Lung (tissue), 12 donors: ENCODE data around the gene SLC7A8. TPM values are rescaled to one million over a fixed set of nuclear protein-coding genes. Genes with fewer than 3 reads are reported as not detected.
A peak's percentile ranks its signal among the peaks of the same experiment; 100 is the strongest.

Experiments used
- ATAC-seq: fragments of 200-7000 bp; cut with Tn5 transposase; one replicate; pipeline ENCODE4 v1.9.1; 2020; ENCODE audit warnings: moderate number of reproducible peaks; ENCODE audit not compliant: insufficient read depth, low FRiP score
- DNase-seq, 3 donors: peaks; one replicate each; pipeline ENCODE4 v3.0.0-alpha.2; 2013 to 2017
- H3K27ac ChIP-seq, 2 donors: one replicate each; pipeline ENCODE4 v1.5.1; 2013; ENCODE audit warnings: mild to moderate bottlenecking in 2 of 2, moderate library complexity in 2 of 2, control low read depth in 1 of 2, inconsistent platforms in 1 of 2, low read depth in 1 of 2, low read length in 1 of 2
- H3K27me3 ChIP-seq, 3 donors: one replicate each; pipeline ENCODE4 v1.5.1; 2013; ENCODE audit warnings: low read length in 2 of 3; ENCODE audit not compliant: control insufficient read depth in 3 of 3, insufficient read depth in 3 of 3
- H3K36me3 ChIP-seq, 4 donors: one replicate each; pipeline ENCODE4 v1.5.1; 2013; ENCODE audit warnings: low read length in 4 of 4, mild to moderate bottlenecking in 1 of 4, moderate library complexity in 1 of 4; ENCODE audit not compliant: control insufficient read depth in 4 of 4, insufficient read depth in 4 of 4
- H3K4me1 ChIP-seq, 5 donors: one replicate each; pipeline ENCODE4 v1.5.1; 2013; ENCODE audit warnings: low read length in 5 of 5, mild to moderate bottlenecking in 2 of 5, moderate library complexity in 1 of 5; ENCODE audit not compliant: control insufficient read depth in 5 of 5, insufficient read depth in 5 of 5
- H3K4me3 ChIP-seq: one replicate; pipeline ENCODE4 v1.5.1; 2013; ENCODE audit warnings: mild to moderate bottlenecking, control low read depth, moderate library complexity
- H3K9ac ChIP-seq, 2 donors: one replicate each; pipeline ENCODE4 v1.5.1; 2013; ENCODE audit warnings: low read length in 2 of 2, control low read depth in 1 of 2; ENCODE audit not compliant: insufficient read depth in 1 of 2
- H3K9me3 ChIP-seq, 4 donors: one replicate each; pipeline ENCODE4 v1.5.1; 2013; ENCODE audit warnings: low read length in 3 of 4, mild to moderate bottlenecking in 1 of 4, moderate library complexity in 1 of 4; ENCODE audit not compliant: control insufficient read depth in 4 of 4, insufficient read depth in 3 of 4
- WGBS, 2 donors: extraction: QIAGEN DNeasy Blood & Tissue Kit; methylation state at CpG; one replicate each; pipeline ENCODE4 v1.1.7; 2013; 5-methylcytosine and 5-hydroxymethylcytosine counted together
- polyA plus RNA-seq, 2 donors: library from polyadenylated mRNA; stranded (reverse); fragments of 200-250 nt; gene quantifications; one replicate each; pipeline ENCODE4 v1.2.1, GENCODE V29; 2013
- total RNA-seq, 2 donors: library from RNA; depleted of rRNA in 1 of 2; stranded (reverse); fragments of >200 nt in 1 of 2; gene quantifications; one replicate each; pipeline ENCODE4 v1.2.1, GENCODE V29; 2014 to 2021
- TF ChIP-seq, protein P1 (sequence below): IDR thresholded peaks from 2 replicates; pipeline ENCODE4 v1.5.1; 2012; ENCODE audit warnings: mild to moderate bottlenecking; ENCODE audit errors: control extremely low read depth, extremely low read depth
- donor health status: control.
- donor health status: control.
- donor health status: Bipolar disorder and iron deficiency.
- donor health status: healthy.
- donor health status: DM: yes; HTN: yes; CAD: no.

The SLC7A8 gene
- total and polyA plus RNA-seq, 4 donors = 28.1 to 74.0 (median 41.9) TPM

DNA sequence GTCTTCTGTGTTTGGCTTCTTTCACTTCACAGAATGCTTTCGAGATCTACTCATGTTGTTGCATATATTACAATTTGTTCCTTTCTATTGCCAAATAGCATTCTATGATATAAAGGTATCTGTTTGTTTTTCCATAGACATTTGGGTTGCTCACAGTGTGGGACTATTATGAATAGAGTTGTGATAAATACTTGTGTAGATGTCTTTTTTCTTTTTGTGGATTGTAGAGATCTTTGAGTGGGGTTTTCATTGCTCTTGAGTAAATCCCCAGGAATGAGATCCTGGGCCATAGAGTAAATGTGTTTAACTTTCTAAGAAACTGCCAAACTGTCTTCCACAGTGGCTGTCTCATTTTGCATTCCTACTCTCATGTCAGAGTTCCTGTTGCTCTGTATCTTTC is 39.5 kb downstream of the SLC7A8 start:
- Histone ChIP-seq H3K4me1 (peaks cover 0 to 6% (median 5%) of the 10 kb centered on the region in 5 donors), H3K36me3 (peaks cover 0 to 46% (median 22%) of the 10 kb centered on the region in 4 donors), H3K9me3 (no peaks in the 10 kb centered on the region), H3K4me3 (no peak overlapping the region), H3K9ac (no peak overlapping the region), H3K27ac (no peak overlapping the region), H3K27me3 (no peaks in the 10 kb centered on the region)
- WGBS, 2 donors = 85 to 92% methylated on average over 1 of the region's 1 CpG
- ATAC-seq = no peak
- DNase-seq = no peak
- TF ChIP-seq, protein P1, sequence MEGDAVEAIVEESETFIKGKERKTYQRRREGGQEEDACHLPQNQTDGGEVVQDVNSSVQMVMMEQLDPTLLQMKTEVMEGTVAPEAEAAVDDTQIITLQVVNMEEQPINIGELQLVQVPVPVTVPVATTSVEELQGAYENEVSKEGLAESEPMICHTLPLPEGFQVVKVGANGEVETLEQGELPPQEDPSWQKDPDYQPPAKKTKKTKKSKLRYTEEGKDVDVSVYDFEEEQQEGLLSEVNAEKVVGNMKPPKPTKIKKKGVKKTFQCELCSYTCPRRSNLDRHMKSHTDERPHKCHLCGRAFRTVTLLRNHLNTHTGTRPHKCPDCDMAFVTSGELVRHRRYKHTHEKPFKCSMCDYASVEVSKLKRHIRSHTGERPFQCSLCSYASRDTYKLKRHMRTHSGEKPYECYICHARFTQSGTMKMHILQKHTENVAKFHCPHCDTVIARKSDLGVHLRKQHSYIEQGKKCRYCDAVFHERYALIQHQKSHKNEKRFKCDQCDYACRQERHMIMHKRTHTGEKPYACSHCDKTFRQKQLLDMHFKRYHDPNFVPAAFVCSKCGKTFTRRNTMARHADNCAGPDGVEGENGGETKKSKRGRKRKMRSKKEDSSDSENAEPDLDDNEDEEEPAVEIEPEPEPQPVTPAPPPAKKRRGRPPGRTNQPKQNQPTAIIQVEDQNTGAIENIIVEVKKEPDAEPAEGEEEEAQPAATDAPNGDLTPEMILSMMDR = no peak

DNA sequence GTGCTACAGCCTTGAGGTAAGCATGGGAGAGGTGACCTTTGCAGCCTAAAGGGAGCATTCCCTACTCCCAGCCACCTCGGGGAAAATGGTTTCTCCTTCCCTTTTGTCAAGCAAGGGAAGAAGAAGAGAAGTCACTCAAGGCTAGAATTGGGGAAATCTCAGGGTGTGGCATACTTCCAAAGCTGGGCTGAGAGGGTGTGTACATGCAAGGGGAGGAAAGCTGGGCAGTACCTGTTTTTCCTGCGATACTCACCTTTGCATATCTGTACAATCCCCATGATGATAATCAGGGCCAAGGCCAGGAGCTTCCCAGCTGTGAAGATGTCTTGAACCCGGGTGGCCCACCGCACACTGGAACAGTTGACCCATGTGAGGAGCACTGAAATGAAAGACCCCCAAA is 40.6 kb downstream of the SLC7A8 start:
- DNase-seq (no peak), ATAC-seq (no peak)
- no peaks in the 10 kb centered on the region for H3K27me3 ChIP-seq
- H3K4me3 ChIP-seq = no peak overlapping the region
- TF ChIP-seq, protein P1 = no peak
- H3K9me3 ChIP-seq = no peaks in the 10 kb centered on the region
- H3K4me1 ChIP-seq = peaks cover 0 to 8% (median 5%) of the 10 kb centered on the region in 5 donors
- 79 to 84% methylated on average over 4 of the region's 4 CpGs for WGBS, 2 donors
- H3K36me3 ChIP-seq = peaks cover 0 to 47% (median 23%) of the 10 kb centered on the region in 4 donors
- H3K27ac ChIP-seq = peak overlapping the region in 1 of 2 donors; percentile 38
- H3K9ac ChIP-seq = no peak overlapping the region

DNA sequence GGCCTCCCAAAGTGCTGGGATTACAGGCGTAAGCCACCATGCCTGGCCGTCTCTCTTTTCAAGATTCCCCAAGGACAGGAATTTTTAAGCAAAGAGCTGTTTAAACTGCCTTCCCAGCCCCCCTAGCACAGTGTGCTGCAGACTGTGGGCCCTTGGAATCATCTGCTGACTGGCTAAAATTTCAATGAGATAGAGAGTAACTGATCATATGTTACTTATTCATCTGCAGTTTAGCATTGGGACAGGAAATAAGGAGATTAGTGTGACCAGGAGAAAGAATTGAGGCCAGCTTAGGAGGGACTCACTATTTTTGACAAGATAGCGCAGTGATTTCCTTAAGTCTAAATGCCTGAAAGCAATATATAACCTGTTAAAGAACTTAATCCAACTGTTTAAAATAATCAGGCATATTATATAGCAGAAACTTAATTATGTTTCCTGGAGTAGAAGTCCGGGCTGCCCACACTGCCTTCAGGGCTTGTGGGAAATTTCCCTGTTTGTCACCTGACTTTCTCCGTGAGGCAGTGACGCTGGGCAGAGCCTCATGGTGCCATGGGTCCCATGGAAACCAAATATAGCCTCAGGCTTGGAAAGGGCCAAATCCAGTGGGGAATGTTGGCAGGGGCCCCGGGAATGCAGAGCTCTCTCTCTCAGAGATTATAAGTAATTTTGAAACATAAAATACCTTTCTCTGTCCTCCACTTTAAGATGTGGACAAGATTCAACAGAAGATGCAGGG is 41.6 kb downstream of the SLC7A8 start:
- TF ChIP-seq, protein P1 = no peak
- Histone ChIP-seq H3K4me1 (peaks cover 0 to 8% (median 6%) of the 10 kb centered on the region in 5 donors), H3K9me3 (no peaks in the 10 kb centered on the region), H3K36me3 (peaks cover 0 to 53% (median 23%) of the 10 kb centered on the region in 4 donors), H3K27ac (peak overlapping the region in 1 of 2 donors; percentile 68), H3K4me3 (no peak overlapping the region), H3K9ac (no peak overlapping the region), H3K27me3 (no peaks in the 10 kb centered on the region)
- DNase-seq (peak in 1 of 3 donors; percentile 34), ATAC-seq (no peak)
- 65 to 79% methylated on average over 7 of the region's 7 CpGs for WGBS, 2 donors

DNA sequence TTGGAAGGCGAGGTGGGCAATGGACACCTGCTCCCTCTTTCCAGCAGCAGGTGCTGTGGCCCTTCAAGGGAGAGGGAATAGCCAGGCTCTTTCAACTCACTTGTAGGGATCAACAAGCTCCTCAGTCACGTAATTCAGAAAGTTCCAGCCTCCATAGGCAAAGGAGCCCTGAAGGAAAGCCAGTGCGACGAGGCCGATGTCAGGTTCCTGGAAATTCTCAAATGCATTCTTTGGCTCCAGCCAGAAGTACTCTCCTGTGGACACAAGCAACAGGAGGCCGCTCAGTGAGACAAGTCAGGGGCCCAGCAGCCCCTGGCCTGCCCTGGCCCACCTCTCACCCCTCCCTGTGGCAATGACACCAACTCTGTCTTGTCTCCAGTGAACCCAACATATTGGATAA is 43.1 kb downstream of the SLC7A8 start:
- WGBS, 2 donors = 83 to 89% methylated on average over 6 of the region's 6 CpGs
- Histone ChIP-seq H3K9ac (no peak overlapping the region), H3K27me3 (no peaks in the 10 kb centered on the region), H3K36me3 (peaks cover 0 to 51% (median 24%) of the 10 kb centered on the region in 4 donors), H3K9me3 (no peaks in the 10 kb centered on the region), H3K4me1 (peaks cover 0 to 8% (median 4%) of the 10 kb centered on the region in 5 donors), H3K4me3 (no peak overlapping the region), H3K27ac (no peak overlapping the region)
- DNase-seq (peak in 2 of 3 donors; percentile 26 to 53), ATAC-seq (no peak)
- TF ChIP-seq, protein P1 = no peak
